Measurements from ENCODE around the gene MYO10.

Gene MYO10

GRCh38 chr5:16970826-16971225, 34.7 kb upstream of the MYO10 start:
- Histone ChIP-seq H3K79me2 (no peaks in the 10 kb centered on the region), H2AFZ (no peak overlapping the region)
- TF ChIP-seq, protein P1, sequence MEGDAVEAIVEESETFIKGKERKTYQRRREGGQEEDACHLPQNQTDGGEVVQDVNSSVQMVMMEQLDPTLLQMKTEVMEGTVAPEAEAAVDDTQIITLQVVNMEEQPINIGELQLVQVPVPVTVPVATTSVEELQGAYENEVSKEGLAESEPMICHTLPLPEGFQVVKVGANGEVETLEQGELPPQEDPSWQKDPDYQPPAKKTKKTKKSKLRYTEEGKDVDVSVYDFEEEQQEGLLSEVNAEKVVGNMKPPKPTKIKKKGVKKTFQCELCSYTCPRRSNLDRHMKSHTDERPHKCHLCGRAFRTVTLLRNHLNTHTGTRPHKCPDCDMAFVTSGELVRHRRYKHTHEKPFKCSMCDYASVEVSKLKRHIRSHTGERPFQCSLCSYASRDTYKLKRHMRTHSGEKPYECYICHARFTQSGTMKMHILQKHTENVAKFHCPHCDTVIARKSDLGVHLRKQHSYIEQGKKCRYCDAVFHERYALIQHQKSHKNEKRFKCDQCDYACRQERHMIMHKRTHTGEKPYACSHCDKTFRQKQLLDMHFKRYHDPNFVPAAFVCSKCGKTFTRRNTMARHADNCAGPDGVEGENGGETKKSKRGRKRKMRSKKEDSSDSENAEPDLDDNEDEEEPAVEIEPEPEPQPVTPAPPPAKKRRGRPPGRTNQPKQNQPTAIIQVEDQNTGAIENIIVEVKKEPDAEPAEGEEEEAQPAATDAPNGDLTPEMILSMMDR (IDR thresholded peaks at IDR 0.05) = no peak

GRCh38 chr5:16970260-16970659, 34.2 kb upstream of the MYO10 start:
- no peak overlapping the region for H3K4me3 ChIP-seq (ENCODE audit: low read depth, low read length)
- no peak overlapping the region for H3K4me2 ChIP-seq (ENCODE audit: low read length)
- no peaks in the 10 kb centered on the region for H3K27me3 ChIP-seq (ENCODE audit: control insufficient read depth, insufficient read depth, low read length)
- H3K4me1 ChIP-seq = no peaks in the 10 kb centered on the region
- H3K27ac ChIP-seq = no peak overlapping the region
- no peak overlapping the region for H3K9ac ChIP-seq
- no peak overlapping the region for H2AFZ ChIP-seq
- no peaks in the 10 kb centered on the region for H3K36me3 ChIP-seq (ENCODE audit: control insufficient read depth, insufficient read depth, low read length)
- TF ChIP-seq, protein P1 (IDR thresholded peaks at IDR 0.05) = no peak
- no peaks in the 10 kb centered on the region for H3K79me2 ChIP-seq
- H3K9me3 ChIP-seq (ENCODE audit: control insufficient read depth, low read length) = no peaks in the 10 kb centered on the region

More at GRCh38 chr5:16970826-16971225, 34.7 kb upstream of the MYO10 start:
- Histone ChIP-seq H3K9ac (no peak overlapping the region), H3K27me3 (ENCODE audit: control insufficient read depth, insufficient read depth, low read length) (no peaks in the 10 kb centered on the region), H3K4me3 (ENCODE audit: low read depth, low read length) (no peak overlapping the region), H3K9me3 (ENCODE audit: control insufficient read depth, low read length) (no peaks in the 10 kb centered on the region), H3K36me3 (ENCODE audit: control insufficient read depth, insufficient read depth, low read length) (no peaks in the 10 kb centered on the region), H3K4me1 (no peaks in the 10 kb centered on the region), H3K4me2 (ENCODE audit: low read length) (no peak overlapping the region), H3K27ac (no peak overlapping the region)

DNA sequence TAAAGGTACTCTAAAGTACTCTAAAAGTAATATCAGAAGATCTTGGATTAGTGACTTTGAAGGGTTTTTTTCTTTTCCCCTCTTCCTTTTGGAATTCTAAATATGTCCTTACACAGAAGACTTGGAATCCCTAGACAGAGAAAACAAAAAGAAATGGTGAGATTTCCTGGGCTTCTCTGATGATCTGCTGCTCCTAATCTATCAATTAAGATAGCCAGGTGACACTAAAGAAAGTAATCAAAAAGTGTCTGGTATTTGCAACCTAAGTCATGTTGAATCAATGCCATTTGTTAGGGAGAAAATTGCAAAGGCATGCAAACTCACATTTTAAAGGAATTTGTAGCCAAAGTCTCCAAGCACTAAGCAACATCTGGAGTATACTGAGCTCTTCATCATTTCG, 29.5 kb upstream of the MYO10 start:
- Histone ChIP-seq H3K27ac (no peak overlapping the region), H3K4me3 (ENCODE audit: low read depth, low read length) (no peak overlapping the region), H3K79me2 (no peaks in the 10 kb centered on the region), H3K4me2 (ENCODE audit: low read length) (no peak overlapping the region), H2AFZ (no peak overlapping the region), H3K9me3 (ENCODE audit: control insufficient read depth, low read length) (no peaks in the 10 kb centered on the region), H3K4me1 (no peaks in the 10 kb centered on the region), H3K9ac (no peak overlapping the region), H3K36me3 (ENCODE audit: control insufficient read depth, insufficient read depth, low read length) (no peaks in the 10 kb centered on the region), H3K27me3 (ENCODE audit: control insufficient read depth, insufficient read depth, low read length) (no peaks in the 10 kb centered on the region)
- TF ChIP-seq, protein P1 (IDR thresholded peaks at IDR 0.05) = no peak

GRCh38 chr5:16963821-16964220, 27.7 kb upstream of the MYO10 start:
- Histone ChIP-seq H3K79me2 (no peaks in the 10 kb centered on the region), H3K4me3 (ENCODE audit: low read depth, low read length) (no peak overlapping the region), H3K27ac (no peak overlapping the region), H3K9me3 (ENCODE audit: control insufficient read depth, low read length) (no peaks in the 10 kb centered on the region), H2AFZ (no peak overlapping the region), H3K4me1 (no peaks in the 10 kb centered on the region), H3K9ac (no peak overlapping the region), H3K27me3 (ENCODE audit: control insufficient read depth, insufficient read depth, low read length) (no peaks in the 10 kb centered on the region), H3K4me2 (ENCODE audit: low read length) (no peak overlapping the region), H3K36me3 (ENCODE audit: control insufficient read depth, insufficient read depth, low read length) (no peaks in the 10 kb centered on the region)
- TF ChIP-seq, protein P1 (IDR thresholded peaks at IDR 0.05) = no peak

DNA sequence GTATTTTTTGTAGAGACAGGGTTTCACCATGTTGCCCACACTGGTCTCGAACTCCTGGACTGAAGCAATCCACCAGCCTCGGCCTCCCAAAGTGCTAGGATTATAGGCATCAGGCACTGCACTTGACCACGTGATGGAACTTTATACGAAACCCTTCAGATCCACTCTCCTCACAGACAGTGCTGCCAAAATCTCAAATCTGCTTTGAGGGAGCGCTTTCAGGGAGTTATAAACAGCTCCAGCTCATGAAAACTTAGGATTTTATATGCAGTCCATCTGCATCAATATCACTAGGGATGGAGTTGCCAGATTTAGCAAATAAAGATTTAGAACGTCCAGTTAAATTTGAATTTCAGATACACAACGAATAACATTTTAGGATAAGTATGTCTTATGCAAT, 25.0 kb upstream of the MYO10 start:
- H3K9ac ChIP-seq = no peak overlapping the region
- no peaks in the 10 kb centered on the region for H3K27me3 ChIP-seq (ENCODE audit: control insufficient read depth, insufficient read depth, low read length)
- TF ChIP-seq, protein P1 (IDR thresholded peaks at IDR 0.05) = no peak
- no peak overlapping the region for H3K27ac ChIP-seq
- no peaks in the 10 kb centered on the region for H3K4me1 ChIP-seq
- H3K36me3 ChIP-seq (ENCODE audit: control insufficient read depth, insufficient read depth, low read length) = no peaks in the 10 kb centered on the region
- no peak overlapping the region for H3K4me3 ChIP-seq (ENCODE audit: low read depth, low read length)
- no peaks in the 10 kb centered on the region for H3K79me2 ChIP-seq
- no peak overlapping the region for H2AFZ ChIP-seq
- no peaks in the 10 kb centered on the region for H3K9me3 ChIP-seq (ENCODE audit: control insufficient read depth, low read length)
- no peak overlapping the region for H3K4me2 ChIP-seq (ENCODE audit: low read length)
